GM12801 (cell line): Measurements from ENCODE around the gene SSUH2.

Experiments used
- CTCF ChIP-seq: IDR thresholded peaks from one replicate; pipeline ENCODE4 v1.5.1; 2011; ENCODE audit warnings: control low read depth; ENCODE audit not compliant: insufficient read length; ENCODE audit errors: extremely low read depth

Gene SSUH2

GRCh38 chr3:8665407-8665896 lies 20.9 kb upstream of the SSUH2 start:
- no peak for TF ChIP-seq CTCF

GRCh38 chr3:8663177-8664061 lies 18.8 kb upstream of the SSUH2 start:
- no peak for TF ChIP-seq CTCF

- TF ChIP-seq CTCF: no peak
Measured at GRCh38 chr3:8662594-8662993, 18.0 kb upstream of the SSUH2 start.

GRCh38 chr3:8660175-8661118 lies 15.8 kb upstream of the SSUH2 start:
- no peak for TF ChIP-seq CTCF

- no peak for TF ChIP-seq CTCF
Measured at GRCh38 chr3:8659242-8659641, 14.6 kb upstream of the SSUH2 start.

GRCh38 chr3:8658306-8659212 lies 14.0 kb upstream of the SSUH2 start:
- TF ChIP-seq CTCF: no peak
